Tibial nerve (tissue), 4 donors: Measurements from ENCODE around the gene WDR47. TPM values are rescaled to one million over a fixed set of nuclear protein-coding genes. Genes with fewer than 3 reads are reported as not detected.

Experiments used
- DNase-seq, 2 donors: peaks; one replicate each; pipeline ENCODE4 v3.0.0-alpha.2; 2019; ENCODE audit warnings: low spot score in 2 of 2
- H3K27ac ChIP-seq, 4 donors: fragments of 200-600 bp; sonication (generic) in 3 of 4; one replicate each; pipeline ENCODE4 v1.5.1; 2017 to 2019; ENCODE audit warnings: mild to moderate bottlenecking in 1 of 4
- H3K27me3 ChIP-seq, 2 donors: fragments of 200-600 bp; sonication (generic) in 1 of 2; one replicate each; pipeline versions ENCODE4 v1.5.1 to v1.6.0; 2017 to 2019
- H3K36me3 ChIP-seq, 3 donors: fragments of 200-600 bp; sonication (generic); one replicate each; pipeline ENCODE4 v1.5.1; 2018 to 2019
- H3K4me1 ChIP-seq, 4 donors: fragments of 200-600 bp; sonication (generic) in 3 of 4; one replicate each; pipeline ENCODE4 v1.5.1; 2017 to 2019
- H3K4me3 ChIP-seq, 4 donors: fragments of 200-600 bp; sonication (generic) in 3 of 4; one replicate each; pipeline ENCODE4 v1.5.1; 2017 to 2019; ENCODE audit warnings: mild to moderate bottlenecking in 1 of 4, moderate library complexity in 1 of 4
- H3K9me3 ChIP-seq, 4 donors: fragments of 200-600 bp; sonication (generic) in 3 of 4; one replicate each; pipeline ENCODE4 v1.5.1; 2017 to 2019
- CTCF ChIP-seq, 5 experiments: fragments of 200-600 bp in 3 of 5; fragments of 450-650 bp in 2 of 5; sonication (generic) in 3 of 5; IDR thresholded peaks; one replicate each; pipeline ENCODE4 v1.5.1; 2016 to 2019; ENCODE audit warnings: antibody characterized with exemption in 5 of 5, mild to moderate bottlenecking in 3 of 5, moderate library complexity in 2 of 5
- EP300 ChIP-seq, 2 donors: sonication (generic); formaldehyde crosslinking; IDR thresholded peaks; one replicate each; pipeline ENCODE4 v1.6.1; 2017; ENCODE audit warnings: antibody characterized with exemption in 2 of 2, mild to moderate bottlenecking in 1 of 2
- POLR2A ChIP-seq, 2 donors: fragments of 450-650 bp; IDR thresholded peaks; one replicate each; pipeline ENCODE4 v1.6.1; 2017; ENCODE audit warnings: antibody characterized with exemption in 2 of 2, mild to moderate bottlenecking in 2 of 2, moderate library complexity in 2 of 2
- WGBS, 2 donors: methylation state at CpG; one replicate each; pipeline ENCODE4 v1.1.5; 2018; 5-methylcytosine and 5-hydroxymethylcytosine counted together
- total RNA-seq, 4 donors: library from RNA; depleted of rRNA; stranded (reverse); fragments of >200 nt; gene quantifications; one replicate each; pipeline ENCODE4 v1.1.0, GENCODE V29; 2016

WDR47 gene
- total RNA-seq, 4 donors from 2014 or later: 14.1 to 47.4 (median 17.3) TPM

- no peaks in the 10 kb centered on the region for H3K27me3 ChIP-seq
- WGBS, 2 donors: 92% methylated on average over 1 of the region's 1 CpG
- H3K9me3 ChIP-seq: no peaks in the 10 kb centered on the region
- TF ChIP-seq CTCF (IDR thresholded peaks at IDR 0.05) (no peak), POLR2A (IDR thresholded peaks at IDR 0.05) (no peak), EP300 (IDR thresholded peaks at IDR 0.05) (no peak)
- peaks cover 0 to 31% (median 18%) of the 10 kb centered on the region in 4 donors for H3K4me1 ChIP-seq
- H3K4me3 ChIP-seq: no peak overlapping the region
- H3K27ac ChIP-seq: no peak overlapping the region
- no peak for DNase-seq
- peaks cover 0 to 6% (median 0%) of the 10 kb centered on the region in 3 donors for H3K36me3 ChIP-seq
These were observed 36.4 kb upstream of the WDR47 start for GRCh38 chr1:109078317-109078716.

- Histone ChIP-seq H3K36me3 (peaks cover 0 to 25% (median 0%) of the 10 kb centered on the region in 3 donors), H3K4me3 (peak within 1 kb of the TSS; percentile 44 to 94 (median 65)), H3K27ac (peak within 1 kb of the TSS; percentile 91 to 97 (median 95)), H3K4me1 (peaks cover 0 to 20% (median 14%) of the 10 kb centered on the region in 4 donors), H3K27me3 (no peaks in the 10 kb centered on the region), H3K9me3 (no peaks in the 10 kb centered on the region)
- peak in 4 of 5 experiments; percentile 25 to 86 (median 56) for TF ChIP-seq CTCF (IDR thresholded peaks at IDR 0.05)
- peak; percentile 98 to 99 for TF ChIP-seq EP300 (IDR thresholded peaks at IDR 0.05)
- TF ChIP-seq POLR2A (IDR thresholded peaks at IDR 0.05): peak; percentile 79 to 92
- DNase-seq: peak; percentile 81 to 86
- WGBS, 2 donors: 5 to 6% methylated on average over 37 to 38 of the region's 39 CpGs
These were observed 33.9 kb upstream of the WDR47 start, which contains the start of gene TAF13 for GRCh38 chr1:109075531-109076490. TSS of gene TAF13 (minus strand) at chr1:109076003. CDS start at chr1:109075947, 56 bp downstream.

- H3K36me3 ChIP-seq: peaks cover 0 to 75% (median 0%) of the 10 kb centered on the region in 3 donors
- H3K27ac ChIP-seq: no peak overlapping the region
- no peaks in the 10 kb centered on the region for H3K27me3 ChIP-seq
- no peak for DNase-seq
- H3K9me3 ChIP-seq: no peaks in the 10 kb centered on the region
- H3K4me1 ChIP-seq: peaks cover 0 to 5% (median 0%) of the 10 kb centered on the region in 4 donors
- no peak overlapping the region for H3K4me3 ChIP-seq
- WGBS, 2 donors: 72 to 81% methylated on average over 1 of the region's 1 CpG
- TF ChIP-seq POLR2A (IDR thresholded peaks at IDR 0.05): no peak
- no peak for TF ChIP-seq EP300 (IDR thresholded peaks at IDR 0.05)
- TF ChIP-seq CTCF (IDR thresholded peaks at IDR 0.05): no peak
These were observed 27.4 kb upstream of the WDR47 start for GRCh38 chr1:109069294-109069693.

DNA sequence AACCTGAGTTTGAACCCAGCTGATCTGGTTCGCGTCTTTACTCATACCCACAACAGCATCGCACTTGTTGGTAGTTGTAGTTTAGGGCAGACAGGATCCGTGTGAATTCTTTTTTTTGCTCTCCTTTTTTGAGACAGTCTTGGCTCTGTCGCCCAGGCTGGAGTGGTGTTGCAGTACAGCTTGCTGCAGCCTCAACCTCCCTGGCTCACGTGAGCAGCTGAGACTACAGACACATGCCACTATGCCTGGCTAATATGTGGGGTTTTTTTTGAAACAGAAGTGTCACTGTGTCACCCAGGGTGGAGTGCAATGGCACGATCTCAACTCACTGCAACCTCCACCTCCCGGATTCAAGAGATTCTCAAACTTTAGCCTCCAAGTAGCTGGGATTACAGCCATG, 26.0 kb upstream of the WDR47 start:
- 86% methylated on average over 8 of the region's 8 CpGs for WGBS, 2 donors
- peaks cover 0 to 5% (median 0%) of the 10 kb centered on the region in 4 donors for H3K4me1 ChIP-seq
- H3K27ac ChIP-seq: no peak overlapping the region
- peaks cover 0 to 79% (median 0%) of the 10 kb centered on the region in 3 donors for H3K36me3 ChIP-seq
- H3K9me3 ChIP-seq: no peaks in the 10 kb centered on the region
- H3K4me3 ChIP-seq: no peak overlapping the region
- no peaks in the 10 kb centered on the region for H3K27me3 ChIP-seq
- DNase-seq: no peak
- TF ChIP-seq CTCF (IDR thresholded peaks at IDR 0.05) (no peak), EP300 (IDR thresholded peaks at IDR 0.05) (no peak), POLR2A (IDR thresholded peaks at IDR 0.05) (no peak)

DNA sequence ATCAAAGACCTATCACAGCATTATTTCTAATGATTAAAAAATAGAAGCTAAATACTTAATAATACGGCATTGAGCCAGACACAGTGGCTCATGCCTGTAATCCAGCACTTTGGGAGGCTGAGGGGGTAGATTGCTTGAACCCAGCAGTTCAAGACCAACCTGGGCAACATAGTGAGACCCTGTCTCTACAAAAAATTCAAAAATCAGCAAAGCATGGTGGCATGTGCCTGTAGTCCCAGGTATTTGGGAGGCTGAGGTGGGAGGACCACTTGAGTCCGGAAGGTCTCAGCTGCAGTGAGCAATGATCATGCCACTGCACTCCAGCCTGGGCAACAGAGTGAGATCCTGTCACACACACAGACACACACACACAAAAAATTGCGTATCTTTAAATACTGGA, 23.2 kb upstream of the WDR47 start:
- no peak overlapping the region for H3K27ac ChIP-seq
- H3K9me3 ChIP-seq: no peaks in the 10 kb centered on the region
- no peak overlapping the region for H3K4me3 ChIP-seq
- TF ChIP-seq EP300 (IDR thresholded peaks at IDR 0.05) (no peak), POLR2A (IDR thresholded peaks at IDR 0.05) (no peak), CTCF (IDR thresholded peaks at IDR 0.05) (no peak)
- H3K36me3 ChIP-seq: peaks cover 0 to 68% (median 0%) of the 10 kb centered on the region in 3 donors
- no peaks in the 10 kb centered on the region for H3K4me1 ChIP-seq
- H3K27me3 ChIP-seq: no peaks in the 10 kb centered on the region
- 93 to 95% methylated on average over 3 of the region's 3 CpGs for WGBS, 2 donors
- DNase-seq: no peak
